HG03558 (cell line): ENCODE measurements around the gene CCS.
"Not testable (repeated sequence)": the region's sequence is repeated elsewhere in the genome, so short reads cannot be mapped to it uniquely, and the experiment has no call there.

Experiments used
- ATAC-seq: cut with Tn5 transposase; IDR thresholded peaks from one replicate; pipeline ENCODE4 v1.9.1; 2021; ENCODE audit warnings: moderate number of reproducible peaks; ENCODE audit not compliant: unreplicated experiment; ENCODE audit errors: extremely low read depth

The CCS gene

GRCh38 chr11:66586136-66586535 lies 6.8 kb upstream of the CCS start:
- ATAC-seq = no peak

DNA sequence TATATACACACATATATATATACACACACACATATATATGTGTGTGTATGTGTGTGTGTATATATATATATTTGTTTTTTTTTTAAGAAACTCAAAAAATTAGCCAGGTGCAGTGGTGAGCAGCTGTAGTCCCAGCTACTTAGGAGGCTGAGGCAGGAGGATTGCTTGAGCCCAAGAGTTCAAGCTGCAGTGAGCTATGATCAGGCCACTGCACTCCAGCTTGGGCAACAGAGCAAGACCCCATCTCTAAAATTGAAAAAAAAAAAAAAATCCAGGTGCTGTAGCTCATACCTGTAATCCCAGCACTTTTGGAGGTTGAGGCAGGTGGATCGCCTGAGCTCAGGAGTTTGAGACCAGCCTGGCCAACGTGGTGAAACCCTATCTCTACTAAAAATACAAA lies 3.7 kb upstream of the CCS start:
- not testable (repeated sequence) for ATAC-seq

DNA sequence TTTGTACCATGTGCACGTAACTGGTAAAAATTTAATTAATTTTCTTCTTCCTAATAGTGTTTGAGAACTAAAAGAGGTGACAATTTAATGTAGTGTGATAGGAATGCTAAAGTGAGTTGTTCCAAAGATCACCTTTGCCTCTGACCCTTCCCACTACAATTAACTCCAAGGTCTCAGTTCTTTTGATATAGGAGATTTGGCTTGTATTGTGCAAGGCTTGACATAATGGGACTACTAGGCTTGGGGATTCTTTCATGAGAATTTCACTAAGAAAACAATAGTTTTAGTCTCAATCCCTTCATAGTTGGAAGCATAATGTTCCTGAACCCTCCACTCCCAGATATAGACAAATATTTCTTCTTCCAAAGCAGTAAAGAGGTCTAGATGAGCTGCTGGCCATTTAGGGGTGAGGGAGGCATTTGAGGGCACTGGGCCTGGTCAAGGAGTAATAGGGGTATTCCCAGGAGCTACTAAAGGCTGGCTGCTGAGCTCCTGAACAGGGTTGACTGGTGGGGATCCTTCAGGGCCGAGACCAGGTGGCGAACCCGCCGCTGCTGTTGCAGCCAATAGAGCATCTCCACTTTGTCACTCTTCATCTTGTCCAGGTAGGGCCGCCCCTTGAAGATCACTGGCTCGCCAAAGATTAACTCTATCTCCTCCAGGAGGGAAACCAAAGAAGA lies 2.8 kb upstream of the CCS start:
- ATAC-seq = no peak

- ATAC-seq = no peak
Measured at GRCh38 chr11:66591175-66591574, 1.8 kb upstream of the CCS start.

DNA sequence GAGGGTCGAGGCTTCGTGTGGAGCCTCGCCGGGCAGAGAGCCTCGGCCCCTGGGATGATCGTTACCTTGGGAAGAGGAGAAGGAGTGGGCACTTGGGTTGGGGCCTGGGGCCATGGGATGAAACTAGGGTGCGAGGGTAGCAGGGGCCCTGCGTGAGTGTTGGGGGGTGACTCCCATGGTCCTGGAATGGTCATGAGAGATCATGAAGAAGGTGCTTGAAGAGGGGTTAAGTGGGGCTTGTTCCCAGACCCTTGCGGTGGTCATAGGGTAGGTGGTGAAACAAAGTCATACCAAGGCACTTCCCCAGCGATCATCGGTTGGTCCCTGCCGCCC lies 284 bp downstream of the CCS start:
- no peak for ATAC-seq

- no peak for ATAC-seq
Measured at GRCh38 chr11:66593650-66594049, 665 bp downstream of the CCS start.

- no peak for ATAC-seq
Measured at GRCh38 chr11:66595245-66595904, 2.4 kb downstream of the CCS start.

- no peak for ATAC-seq
Measured at GRCh38 chr11:66598993-66599392, 6.0 kb downstream of the CCS start.

GRCh38 chr11:66600219-66600618 lies 7.2 kb downstream of the CCS start:
- ATAC-seq = no peak

- ATAC-seq = no peak
Measured at GRCh38 chr11:66600631-66601233, 7.7 kb downstream of the CCS start.

DNA sequence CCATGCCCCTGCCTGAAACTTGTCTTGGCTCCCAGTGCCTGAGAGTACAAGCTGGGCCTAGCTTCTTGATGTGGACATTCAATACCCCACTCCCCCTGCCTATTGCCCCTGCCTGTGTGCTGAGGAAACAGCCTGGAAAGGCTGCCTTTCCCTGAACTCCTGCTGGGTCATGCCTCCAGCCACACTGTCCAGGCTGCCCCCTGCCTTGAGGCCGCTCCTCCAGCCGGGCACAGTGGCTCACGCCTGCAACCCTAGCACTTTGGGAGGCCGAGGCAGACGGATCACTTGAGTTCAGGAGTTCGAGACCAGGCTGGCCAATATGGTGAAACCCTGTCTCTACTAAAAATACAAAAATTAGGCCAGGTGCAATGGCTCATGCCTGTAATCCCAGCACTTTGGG lies 10.1 kb downstream of the CCS start:
- ATAC-seq = no peak

DNA sequence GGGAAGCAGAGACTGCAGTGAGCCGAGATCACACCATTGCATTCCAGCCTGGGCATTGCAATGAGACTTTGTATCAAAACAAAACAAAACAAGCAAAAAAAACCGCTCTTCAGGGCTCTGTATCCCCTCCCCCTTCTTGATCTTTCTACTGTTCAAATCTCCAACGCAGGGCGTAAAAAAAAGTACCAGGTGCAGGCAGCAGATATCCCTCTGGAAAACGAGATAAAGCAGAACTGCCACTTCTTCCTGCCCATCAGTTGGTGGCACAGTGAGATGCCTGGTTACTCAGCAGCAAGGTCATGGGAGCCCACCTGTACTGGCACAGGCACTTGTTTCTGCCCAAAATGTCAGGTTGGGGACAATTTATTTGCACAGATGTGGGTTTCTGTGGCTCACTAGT lies 11.2 kb downstream of the CCS start:
- ATAC-seq = no peak

DNA sequence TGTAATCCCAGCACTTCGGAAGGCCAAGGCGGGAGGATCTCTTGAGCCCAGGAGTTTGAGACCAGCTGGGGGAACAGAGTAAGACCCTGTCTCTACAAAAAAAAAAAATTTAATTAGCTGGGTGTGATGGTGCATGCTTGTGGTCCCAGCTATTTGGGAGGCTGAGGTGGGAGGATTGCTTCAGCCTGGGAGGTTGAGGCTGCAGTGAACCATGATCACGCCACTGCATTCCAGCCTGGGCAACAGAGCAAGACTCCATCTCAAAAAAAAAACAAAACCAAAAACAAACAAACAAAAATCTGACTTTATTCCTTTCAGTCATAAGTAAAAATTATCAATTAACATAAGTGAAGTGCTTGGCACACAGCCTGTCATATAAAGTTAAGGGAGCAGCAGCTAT lies 13.6 kb downstream of the CCS start:
- ATAC-seq = not testable (repeated sequence)

- ATAC-seq = no peak
Measured at GRCh38 chr11:66607126-66607834, 14.3 kb downstream of the CCS start.

- no peak for ATAC-seq
Measured at GRCh38 chr11:66609721-66610617, 17.0 kb downstream of the CCS start.

GRCh38 chr11:66612458-66612857 lies 19.5 kb downstream of the CCS start:
- no peak for ATAC-seq

DNA sequence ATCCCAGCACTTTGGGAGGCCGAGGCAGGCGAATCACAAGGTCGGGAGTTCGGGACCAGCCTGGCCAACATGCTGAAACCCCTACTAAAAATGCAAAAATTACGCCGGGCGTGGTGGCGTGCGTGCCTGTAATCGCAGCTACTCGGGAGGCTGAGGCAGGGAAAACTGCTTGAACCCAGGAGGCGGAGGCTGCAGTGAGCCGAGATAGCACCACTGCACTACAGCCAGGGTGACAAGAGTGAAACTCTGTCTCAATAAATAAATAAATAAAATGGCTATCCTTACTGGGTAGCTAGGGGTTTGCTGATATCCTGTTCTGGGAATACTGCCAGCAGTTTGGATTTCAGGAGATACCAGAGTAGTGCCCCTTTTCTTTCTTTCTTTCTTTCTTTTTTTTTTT lies 21.1 kb downstream of the CCS start:
- ATAC-seq = no peak

- peak; percentile 79 for ATAC-seq
Measured at GRCh38 chr11:66616379-66617154, 23.6 kb downstream of the CCS start, which contains the start of gene RBM14. TSS of gene RBM14 (plus strand) at chr11:66616630. CDS start at chr11:66616721, 91 bp downstream.

- no peak for ATAC-seq
Measured at GRCh38 chr11:66617155-66617834, 24.3 kb downstream of the CCS start.
